ENCODE results near the gene DISC1.

Gene DISC1

GRCh38 chr1:231847612-231848397, 221.2 kb downstream of the DISC1 start:
- H3K4me3 ChIP-seq (ENCODE audit: insufficient read depth, low read length, poor library complexity, severe bottlenecking) = no peak overlapping the region
- H3K9ac ChIP-seq (ENCODE audit: low read length) = no peak overlapping the region
- H3K79me2 ChIP-seq (ENCODE audit: insufficient read depth, low read length) = no peaks in the 10 kb centered on the region
- no peaks in the 10 kb centered on the region for H3K9me3 ChIP-seq (ENCODE audit: insufficient read depth, low read length)
- no peaks in the 10 kb centered on the region for H3F3A ChIP-seq (ENCODE audit: insufficient read depth)
- H3K4me2 ChIP-seq (ENCODE audit: low read depth, low read length, poor library complexity, severe bottlenecking) = no peak overlapping the region
- H4K20me1 ChIP-seq (ENCODE audit: low read depth, low read length) = no peaks in the 10 kb centered on the region
- no peak for TF ChIP-seq EZH2phosphoT487 (conservative IDR thresholded peaks at IDR 0.05; ENCODE audit: low read length)
- TF ChIP-seq CTCF (IDR thresholded peaks at IDR 0.05; ENCODE audit: insufficient read depth, low read length, poor library complexity, severe bottlenecking) = no peak
- H3K27ac ChIP-seq (ENCODE audit: low read depth, low read length) = no peak overlapping the region
- H3K27me3 ChIP-seq (ENCODE audit: low read length) = no peaks in the 10 kb centered on the region
- no peak overlapping the region for H2AFZ ChIP-seq (ENCODE audit: low read depth, low read length, severe bottlenecking)
- no peaks in the 10 kb centered on the region for H3K9me2 ChIP-seq (replicated peaks; ENCODE audit: insufficient read depth, low read length)
- H3K36me3 ChIP-seq (ENCODE audit: low read length) = no peaks in the 10 kb centered on the region

- Histone ChIP-seq H3K9me2 (replicated peaks; ENCODE audit: insufficient read depth, low read length) (no peaks in the 10 kb centered on the region), H3K9ac (ENCODE audit: low read length) (no peak overlapping the region), H3K4me2 (ENCODE audit: low read depth, low read length, poor library complexity, severe bottlenecking) (no peak overlapping the region), H3K9me3 (ENCODE audit: insufficient read depth, low read length) (no peaks in the 10 kb centered on the region), H3K27ac (ENCODE audit: low read depth, low read length) (no peak overlapping the region), H3K4me3 (ENCODE audit: insufficient read depth, low read length, poor library complexity, severe bottlenecking) (no peak overlapping the region), H3K36me3 (ENCODE audit: low read length) (no peaks in the 10 kb centered on the region), H3K79me2 (ENCODE audit: insufficient read depth, low read length) (no peaks in the 10 kb centered on the region), H2AFZ (ENCODE audit: low read depth, low read length, severe bottlenecking) (no peak overlapping the region), H3K27me3 (ENCODE audit: low read length) (no peaks in the 10 kb centered on the region), H3F3A (ENCODE audit: insufficient read depth) (no peaks in the 10 kb centered on the region), H4K20me1 (ENCODE audit: low read depth, low read length) (no peaks in the 10 kb centered on the region)
- TF ChIP-seq EZH2phosphoT487 (conservative IDR thresholded peaks at IDR 0.05; ENCODE audit: low read length) (no peak), CTCF (IDR thresholded peaks at IDR 0.05; ENCODE audit: insufficient read depth, low read length, poor library complexity, severe bottlenecking) (no peak)
These were observed 223.4 kb downstream of the DISC1 start for GRCh38 chr1:231849981-231850380.

- no peaks in the 10 kb centered on the region for H3K36me3 ChIP-seq (ENCODE audit: low read length)
- no peak overlapping the region for H2AFZ ChIP-seq (ENCODE audit: low read depth, low read length, severe bottlenecking)
- H3K4me3 ChIP-seq (ENCODE audit: insufficient read depth, low read length, poor library complexity, severe bottlenecking) = no peak overlapping the region
- H4K20me1 ChIP-seq (ENCODE audit: low read depth, low read length) = no peaks in the 10 kb centered on the region
- no peak overlapping the region for H3K9ac ChIP-seq (ENCODE audit: low read length)
- H3K27me3 ChIP-seq (ENCODE audit: low read length) = no peaks in the 10 kb centered on the region
- no peaks in the 10 kb centered on the region for H3K79me2 ChIP-seq (ENCODE audit: insufficient read depth, low read length)
- H3K27ac ChIP-seq (ENCODE audit: low read depth, low read length) = no peak overlapping the region
- no peak overlapping the region for H3K4me2 ChIP-seq (ENCODE audit: low read depth, low read length, poor library complexity, severe bottlenecking)
- no peaks in the 10 kb centered on the region for H3K9me3 ChIP-seq (ENCODE audit: insufficient read depth, low read length)
- H3F3A ChIP-seq (ENCODE audit: insufficient read depth) = no peaks in the 10 kb centered on the region
- no peak for TF ChIP-seq EZH2phosphoT487 (conservative IDR thresholded peaks at IDR 0.05; ENCODE audit: low read length)
- TF ChIP-seq CTCF (IDR thresholded peaks at IDR 0.05; ENCODE audit: insufficient read depth, low read length, poor library complexity, severe bottlenecking) = no peak
- H3K9me2 ChIP-seq (replicated peaks; ENCODE audit: insufficient read depth, low read length) = no peaks in the 10 kb centered on the region
These were observed 224.2 kb downstream of the DISC1 start for GRCh38 chr1:231850786-231851185.
